Stimulated activated CD8-positive, alpha-beta memory T cell treated with anti-CD3 and anti-CD28 coated beads, Interleukin-4, amount 100 ng/mL, for 24 hours (primary cell): ENCODE data around the gene RARG.

ENCODE experiments used
- DNase-seq: peaks from one replicate; pipeline ENCODE4 v3.0.0-alpha.2; 2020; ENCODE audit warnings: low read depth

Gene RARG

GRCh38 chr12:53231921-53232645, at the start of gene RARG:
RARG (minus strand) TSS chr12:53232209; CDS start chr12:53227545, 4,664 bp downstream.
- DNase-seq, result peak; percentile 67

GRCh38 chr12:53279888-53280498, 48.0 kb upstream of the RARG start:
- DNase-seq, result no peak

GRCh38 chr12:53279283-53279869, 47.4 kb upstream of the RARG start:
- DNase-seq, result no peak

- no peak for DNase-seq
These were observed 46.0 kb upstream of the RARG start for GRCh38 chr12:53277981-53278380.

- DNase-seq, result no peak
These were observed 44.5 kb upstream of the RARG start for GRCh38 chr12:53276511-53276910.

GRCh38 chr12:53274445-53274844, 42.4 kb upstream of the RARG start:
- no peak for DNase-seq

- no peak for DNase-seq
These were observed 36.9 kb upstream of the RARG start for GRCh38 chr12:53268630-53269562.

- DNase-seq, result peak; percentile 74
These were observed 36.1 kb upstream of the RARG start, which contains the start of gene ESPL1 for GRCh38 chr12:53267999-53268629. ESPL1 (plus strand) TSS chr12:53268299; CDS start chr12:53268767, 468 bp downstream.

GRCh38 chr12:53267306-53267998, 35.4 kb upstream of the RARG start:
- DNase-seq, result no peak

GRCh38 chr12:53265783-53266182, 33.8 kb upstream of the RARG start:
- DNase-seq, result no peak

GRCh38 chr12:53259891-53260290, 27.9 kb upstream of the RARG start:
- no peak for DNase-seq

GRCh38 chr12:53258541-53259539, 26.8 kb upstream of the RARG start:
- no peak for DNase-seq

GRCh38 chr12:53255996-53256395, 24.0 kb upstream of the RARG start:
- DNase-seq, result no peak

GRCh38 chr12:53254816-53255545, 23.0 kb upstream of the RARG start:
- DNase-seq, result no peak

- DNase-seq, result no peak
These were observed 21.3 kb upstream of the RARG start for GRCh38 chr12:53253298-53253697.

- DNase-seq, result peak; percentile 5
These were observed 20.4 kb upstream of the RARG start for GRCh38 chr12:53252349-53252916.

GRCh38 chr12:53251477-53252348, 19.7 kb upstream of the RARG start:
- peak; percentile 58 for DNase-seq

- no peak for DNase-seq
These were observed 13.3 kb upstream of the RARG start for GRCh38 chr12:53245286-53245685.
